Esophagus muscularis mucosa (tissue), 3 donors: Measurements from ENCODE around the gene TUSC2.

ENCODE experiments used
- CTCF ChIP-seq, 3 experiments: fragments of 200-600 bp in 2 of 3; fragments of 450-650 bp in 1 of 3; sonication (generic) in 2 of 3; IDR thresholded peaks; one replicate each; pipeline ENCODE4 v1.5.1; 2017 to 2019; ENCODE audit warnings: antibody characterized with exemption in 3 of 3, mild to moderate bottlenecking in 2 of 3, moderate library complexity in 1 of 3
- POLR2A ChIP-seq: fragments of 450-650 bp; IDR thresholded peaks from one replicate; pipeline ENCODE4 v1.6.1; 2017; ENCODE audit warnings: antibody characterized with exemption, moderate library complexity, mild to moderate bottlenecking, low read depth
- POLR2AphosphoS5 ChIP-seq, 2 donors: sonication (generic); formaldehyde crosslinking; IDR thresholded peaks; one replicate each; pipeline ENCODE4 v1.6.1; 2017; ENCODE audit warnings: antibody characterized with exemption in 2 of 2

GRCh38 chr3:50325497-50326181 lies 2.4 kb downstream of the TUSC2 start:
- TF ChIP-seq POLR2A (no peak), CTCF (IDR thresholded peaks at IDR 0.05) (no peak), POLR2AphosphoS5 (IDR thresholded peaks at IDR 0.05) (no peak)
